Adrenal gland (tissue), 12 donors: ENCODE results near the gene TRPV2. TPM values are rescaled to one million over a fixed set of nuclear protein-coding genes. Genes with fewer than 3 reads are reported as not detected.

Experiments used
- DNase-seq, 7 donors: peaks; one replicate each; pipeline ENCODE4 v3.0.0-alpha.2; 2019 to 2020
- H3K27ac ChIP-seq, 5 donors: fragments of 200-600 bp; sonication (generic) in 4 of 5; 1 replicate in 3 of 5; 2 replicates in 2 of 5; pipeline versions ENCODE4 v1.5.1 to v1.8.0; 2016 to 2020; ENCODE audit warnings: mild to moderate bottlenecking in 1 of 5
- H3K27me3 ChIP-seq: fragments of 200-600 bp; 2 replicates; pipeline ENCODE4 v1.8.0; 2021
- H3K36me3 ChIP-seq, 2 donors: fragments of 200-600 bp; replicated peaks in 1 of 2; 1 replicate in 1 of 2; 2 replicates in 1 of 2; pipeline versions ENCODE4 v1.5.1 to v1.8.0; 2018 to 2022
- H3K4me1 ChIP-seq, 2 donors: fragments of 200-600 bp; replicated peaks in 1 of 2; 1 replicate in 1 of 2; 2 replicates in 1 of 2; pipeline versions ENCODE4 v1.5.1 to v1.8.0; 2018 to 2021
- H3K4me3 ChIP-seq, 4 donors: fragments of 200-600 bp; sonication (generic) in 3 of 4; one replicate each; pipeline ENCODE4 v1.5.1; 2016 to 2018
- H3K9me3 ChIP-seq, 3 donors: fragments of 200-600 bp; sonication (generic) in 1 of 3; replicated peaks in 1 of 3; 1 replicate in 2 of 3; 2 replicates in 1 of 3; pipeline versions ENCODE4 v1.5.1 to v1.8.0; 2016 to 2021
- CTCF ChIP-seq, 6 experiments: fragments of 450-650 bp in 4 of 6; fragments of 200-600 bp in 2 of 6; sonication (generic) in 1 of 6; IDR thresholded peaks; 1 replicate in 5 of 6; 2 replicates in 1 of 6; pipeline versions ENCODE4 v1.5.1 to v1.8.0; 2016 to 2021; ENCODE audit warnings: antibody characterized with exemption in 6 of 6, mild to moderate bottlenecking in 2 of 6, moderate library complexity in 1 of 6
- POLR2A ChIP-seq, 2 donors: fragments of 450-650 bp; IDR thresholded peaks; one replicate each; pipeline ENCODE4 v1.6.1; 2017; ENCODE audit warnings: antibody characterized with exemption in 2 of 2, mild to moderate bottlenecking in 2 of 2, moderate library complexity in 1 of 2
- WGBS, 4 donors: extraction: QIAGEN DNeasy Blood & Tissue Kit in 2 of 4; methylation state at CpG; one replicate each; pipeline versions ENCODE4 v1.1.5 to v1.1.7; 2013 to 2017; 5-methylcytosine and 5-hydroxymethylcytosine counted together
- intact Hi-C, 2 donors: fragments of 100-400 bp; cut with DNase I; formaldehyde crosslinking; loops; one replicate each; pipeline versions ENCODE4 v1.14.1 to v1.15.0; 2022 to 2023
- polyA plus RNA-seq, 3 donors: library from polyadenylated mRNA; stranded (reverse); fragments of 200-250 nt in 2 of 3; fragments of 350-450 nt in 1 of 3; fragmentation: Illumina TruSeq in 1 of 3; extraction: RNeasy Lipid Tissue Mini Kit (QIAGEN cat#74804) in 1 of 3; gene quantifications; one replicate each; pipeline ENCODE4 v1.2.3, GENCODE V29; 2013 to 2014
- total RNA-seq, 9 donors: library from RNA; depleted of rRNA in 4 of 9; stranded (reverse); fragments of >200 nt in 4 of 9; fragments of 120-200 nt in 1 of 9; fragmentation: NEBNext Ultra II Directional in 1 of 9; extraction: Animal tissue kit (Norgen Biotek cat#: 25700) in 1 of 9; gene quantifications; one replicate each; pipeline versions ENCODE4 v1.1.0 to v1.2.4, GENCODE V29; 2013 to 2023
- donor health status: healthy with polysubstance abuse.
- donor health status: Bipolar disorder and iron deficiency.
- donor health status: DM: yes; HTN: yes; CAD: no.
- donor health status: DM: no; HTN: no; CAD: no.
- donor health status: DM: no; HTN: no; CAD: no.
- donor health status: DM: yes; HTN: yes; CAD: no.

The TRPV2 gene
- total and polyA plus RNA-seq, 12 donors = 23.3 to 110 (median 50.6) TPM

GRCh38 chr17:16377941-16378341 lies 37.4 kb upstream of the TRPV2 start:
- no peak for TF ChIP-seq POLR2A (IDR thresholded peaks at IDR 0.05)
- TF ChIP-seq CTCF (IDR thresholded peaks at IDR 0.05) = no peak
- no peak overlapping the region for H3K4me3 ChIP-seq
- no peak for DNase-seq
- H3K27me3 ChIP-seq = no peaks in the 10 kb centered on the region
- H3K36me3 ChIP-seq = peaks cover 0 to 14% of the 10 kb centered on the region in 2 donors
- peak overlapping the region in 3 of 5 donors; percentile 23 to 36 (median 25) for H3K27ac ChIP-seq
- H3K4me1 ChIP-seq = peaks cover 13 to 16% of the 10 kb centered on the region in 2 donors
- WGBS, 4 donors = 49 to 75% (median 53%) methylated on average over 2 of the region's 2 CpGs
- intact Hi-C loops = loop anchor here in 1 of 2 donors (10.0 kb wide), 1 partner anchor 137 kb away; no protein-coding TSS in a partner anchor
- H3K9me3 ChIP-seq = no peaks in the 10 kb centered on the region

GRCh38 chr17:16378636-16379282 lies 36.6 kb upstream of the TRPV2 start:
- Histone ChIP-seq H3K4me3 (no peak overlapping the region), H3K27ac (peak overlapping the region in 2 of 5 donors; percentile 25 to 99), H3K27me3 (no peaks in the 10 kb centered on the region), H3K36me3 (peaks cover 0 to 22% of the 10 kb centered on the region in 2 donors), H3K9me3 (no peaks in the 10 kb centered on the region), H3K4me1 (peaks cover 21 to 25% of the 10 kb centered on the region in 2 donors)
- WGBS, 4 donors = 83 to 85% (median 85%) methylated on average over 17 of the region's 17 CpGs
- no peak for TF ChIP-seq CTCF (IDR thresholded peaks at IDR 0.05)
- intact Hi-C loops = loop anchor here in 1 of 2 donors (10.0 kb wide), 1 partner anchor 136 kb away; no protein-coding TSS in a partner anchor
- DNase-seq = no peak

GRCh38 chr17:16379654-16380053 lies 35.7 kb upstream of the TRPV2 start:
- WGBS, 4 donors = 61 to 76% (median 69%) methylated on average over 8 of the region's 8 CpGs
- intact Hi-C loops = loop anchor here in 1 of 2 donors (10.0 kb wide), 1 partner anchor 135 kb away; no protein-coding TSS in a partner anchor
- peaks cover 22 to 34% of the 10 kb centered on the region in 2 donors for H3K4me1 ChIP-seq

More at GRCh38 chr17:16379654-16380053, 35.7 kb upstream of the TRPV2 start:
- no peak overlapping the region for H3K4me3 ChIP-seq
- H3K27me3 ChIP-seq = no peaks in the 10 kb centered on the region
- peaks cover 0 to 25% of the 10 kb centered on the region in 2 donors for H3K36me3 ChIP-seq
- no peak for TF ChIP-seq CTCF (IDR thresholded peaks at IDR 0.05)
- no peak for TF ChIP-seq POLR2A (IDR thresholded peaks at IDR 0.05)
- H3K9me3 ChIP-seq = no peaks in the 10 kb centered on the region
- peak overlapping the region in 3 of 5 donors; percentile 84 to 99 (median 97) for H3K27ac ChIP-seq
- peak in 4 of 7 donors; percentile 25 to 51 (median 42) for DNase-seq
